GM19023 (cell line): ENCODE results near the gene BCR.

Source experiments
- ATAC-seq: cut with Tn5 transposase; IDR thresholded peaks from one replicate; pipeline ENCODE4 v1.9.1; 2021; ENCODE audit warnings: mild to moderate bottlenecking, moderate library complexity; ENCODE audit not compliant: unreplicated experiment

Gene BCR

DNA sequence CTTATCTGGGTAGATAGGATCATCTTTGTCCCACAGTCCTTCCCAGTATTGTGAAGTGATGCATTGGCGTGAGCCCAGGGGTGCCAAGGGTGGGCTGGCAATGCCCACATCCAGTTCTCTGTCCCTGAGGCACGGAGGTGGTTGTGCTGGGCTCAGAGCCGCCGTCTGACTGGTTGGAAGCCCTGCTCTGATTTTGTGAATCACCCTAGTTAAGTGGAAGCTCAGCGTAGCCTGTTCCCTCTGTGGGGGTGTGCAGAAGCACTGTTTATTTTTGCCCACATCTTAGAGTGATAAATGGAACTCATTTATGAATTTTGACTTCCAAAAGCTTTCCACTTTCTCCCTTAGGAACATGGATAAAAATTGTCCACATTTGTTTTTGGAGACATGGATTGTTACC lies 13.6 kb downstream of the BCR start:
- ATAC-seq: no peak

DNA sequence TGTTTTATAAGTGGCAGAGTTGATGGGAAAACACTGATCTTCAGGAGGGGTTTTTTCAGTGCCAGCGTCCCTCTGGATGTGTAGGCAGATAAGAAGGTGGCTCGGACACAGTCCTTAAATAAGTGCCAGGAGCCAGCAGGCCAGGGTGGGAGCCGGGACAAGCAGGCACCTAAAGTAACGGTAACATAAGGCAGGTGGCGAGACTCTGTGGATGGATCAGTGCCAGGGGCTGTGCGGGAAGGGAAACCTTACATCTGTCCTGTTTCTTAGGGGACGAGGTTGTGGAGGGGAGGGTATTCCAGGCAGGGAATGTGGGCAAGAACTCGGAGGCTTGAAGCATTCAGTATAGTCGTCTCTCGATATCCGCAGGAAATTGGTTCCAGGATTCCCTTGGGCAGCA lies 15.9 kb downstream of the BCR start:
- ATAC-seq: no peak

DNA sequence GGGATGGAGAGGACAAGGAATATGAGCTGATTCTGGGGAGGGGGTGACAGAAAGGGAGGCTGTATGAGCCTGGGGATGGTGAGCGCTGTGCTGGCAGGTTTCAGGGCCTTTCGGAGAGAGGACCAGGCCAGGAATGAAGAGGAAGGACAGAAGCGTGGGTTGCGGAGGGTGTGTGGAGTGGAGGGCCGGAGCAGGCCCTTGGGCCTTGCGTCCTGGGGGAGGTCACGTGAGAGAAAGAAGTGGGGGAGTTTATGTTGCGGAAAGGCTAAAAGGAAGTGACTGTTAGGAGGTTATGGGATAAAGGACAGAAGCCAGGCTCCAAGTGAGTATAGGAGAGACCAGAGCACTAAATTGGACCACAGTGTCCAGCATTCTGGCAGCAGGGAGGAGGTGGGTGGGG lies 17.5 kb downstream of the BCR start:
- ATAC-seq: no peak

DNA sequence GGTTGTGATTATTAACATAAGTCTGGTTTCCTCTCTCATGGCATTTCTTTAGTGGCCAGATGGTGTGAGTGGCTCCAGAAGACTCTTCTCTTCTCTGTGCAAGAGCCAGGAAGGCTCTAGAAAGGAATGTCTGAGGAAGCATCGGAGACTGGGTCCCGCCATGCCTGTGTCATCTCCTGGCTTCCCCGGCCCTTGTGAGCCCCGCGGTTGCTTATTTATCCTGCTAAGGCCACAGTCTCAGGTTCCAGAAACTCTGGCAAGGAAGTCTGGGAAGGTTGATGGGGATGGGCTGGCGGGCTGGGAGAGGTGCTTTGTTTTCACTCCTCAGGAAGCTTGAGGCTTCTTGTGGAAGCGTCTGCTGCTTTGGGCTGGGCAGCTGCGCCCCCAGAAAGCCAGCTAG lies 18.9 kb downstream of the BCR start:
- no peak for ATAC-seq

DNA sequence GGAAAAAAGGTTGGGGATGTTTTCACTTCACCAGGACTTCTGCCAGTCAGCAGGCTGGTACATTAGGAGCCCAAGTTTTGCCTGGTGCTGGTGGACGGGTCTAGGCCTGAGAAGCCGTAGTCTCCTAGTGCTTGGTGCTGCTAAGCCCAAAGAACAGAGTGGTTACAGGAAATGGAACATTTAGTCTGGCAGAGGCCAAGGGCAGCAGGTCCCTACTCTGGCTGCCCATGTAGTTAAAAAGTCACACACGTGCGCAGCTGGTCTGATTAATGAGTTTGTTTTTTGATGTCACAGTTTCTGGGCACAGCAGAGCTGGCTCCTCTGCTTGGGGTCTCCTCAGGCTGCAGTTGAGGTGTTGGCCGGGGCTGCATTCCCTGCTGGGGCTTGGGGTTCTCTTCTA lies 20.6 kb downstream of the BCR start:
- ATAC-seq: no peak

DNA sequence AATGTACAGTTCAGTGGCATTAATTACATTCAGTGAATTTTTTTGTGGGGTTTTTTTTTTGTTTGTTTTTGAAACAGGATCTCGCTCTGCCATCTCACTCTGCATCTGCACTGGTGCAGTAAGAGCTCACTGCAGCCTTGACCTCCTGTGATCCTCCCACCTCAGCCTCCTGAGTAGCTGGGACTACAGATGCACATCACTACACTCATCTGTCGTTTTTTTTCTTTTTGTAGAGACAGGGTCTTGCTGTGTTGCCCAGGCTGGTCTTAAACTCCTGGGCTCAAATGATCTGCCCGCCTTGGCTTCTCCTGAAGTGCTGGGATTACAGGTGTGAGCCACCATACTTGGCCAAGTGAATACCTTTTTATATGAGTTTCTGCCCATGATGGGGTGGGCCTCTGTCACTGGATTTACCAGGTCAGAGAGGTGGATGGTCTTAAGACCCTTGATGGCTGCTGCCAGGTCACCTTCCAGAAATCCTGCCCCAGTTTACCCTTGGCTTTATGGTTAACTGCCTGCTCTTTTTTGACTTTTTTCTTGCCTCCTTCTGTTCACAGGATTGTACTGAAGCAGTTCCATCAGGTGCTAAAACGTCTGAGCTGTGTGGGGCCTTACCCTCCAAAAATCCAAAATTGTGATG lies 22.6 kb downstream of the BCR start:
- no peak for ATAC-seq

DNA sequence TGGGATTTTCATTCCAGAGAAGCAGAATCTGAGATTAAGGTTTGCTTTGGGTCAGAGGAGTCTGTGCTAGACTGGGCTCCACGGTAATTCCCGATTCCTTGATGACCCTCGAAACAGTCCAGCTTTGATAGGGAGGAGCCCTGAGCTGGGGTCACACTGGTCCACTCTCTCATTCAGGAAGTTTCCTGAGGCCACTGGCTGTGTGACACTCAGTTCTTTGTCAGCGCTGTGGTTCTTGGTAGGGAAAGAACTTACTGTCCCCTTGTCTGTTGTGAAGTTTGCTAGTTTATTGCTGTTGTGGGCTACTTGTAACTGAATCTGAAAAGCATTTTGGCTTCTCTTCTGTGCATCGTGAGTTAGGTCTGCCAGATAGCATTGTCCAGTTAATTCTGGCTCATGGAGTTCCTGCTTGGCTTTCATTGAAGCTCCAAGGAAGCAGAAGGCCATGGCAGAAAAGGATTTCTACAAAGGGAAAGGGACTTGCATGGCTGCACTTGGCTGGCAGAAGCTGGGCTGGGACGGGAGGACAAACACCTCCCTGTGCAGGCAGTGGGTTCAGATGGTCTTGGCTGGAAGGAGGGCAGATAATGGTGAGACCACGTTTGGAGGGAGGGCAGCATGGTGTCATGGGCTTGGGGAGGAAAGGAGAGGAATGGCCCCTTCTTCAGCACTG lies 23.3 kb downstream of the BCR start:
- ATAC-seq: no peak

DNA sequence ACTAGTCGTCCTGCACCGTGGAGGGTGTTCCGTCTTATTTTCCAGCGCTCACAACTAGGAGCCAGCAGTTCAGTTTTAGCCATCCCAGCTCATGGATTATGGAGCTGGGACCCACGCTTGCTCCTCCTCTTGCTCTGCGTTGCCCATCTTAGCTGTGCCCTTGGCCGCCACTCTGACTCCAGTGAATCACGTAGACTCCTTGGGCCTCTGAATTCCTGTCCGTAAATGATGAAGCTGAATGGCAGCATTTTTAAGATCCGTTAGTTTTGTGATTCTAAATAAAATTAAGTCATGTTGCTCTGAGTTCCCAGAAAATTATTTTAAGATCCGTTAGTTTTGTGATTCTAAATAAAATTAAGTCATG lies 23.8 kb downstream of the BCR start:
- ATAC-seq: no peak

DNA sequence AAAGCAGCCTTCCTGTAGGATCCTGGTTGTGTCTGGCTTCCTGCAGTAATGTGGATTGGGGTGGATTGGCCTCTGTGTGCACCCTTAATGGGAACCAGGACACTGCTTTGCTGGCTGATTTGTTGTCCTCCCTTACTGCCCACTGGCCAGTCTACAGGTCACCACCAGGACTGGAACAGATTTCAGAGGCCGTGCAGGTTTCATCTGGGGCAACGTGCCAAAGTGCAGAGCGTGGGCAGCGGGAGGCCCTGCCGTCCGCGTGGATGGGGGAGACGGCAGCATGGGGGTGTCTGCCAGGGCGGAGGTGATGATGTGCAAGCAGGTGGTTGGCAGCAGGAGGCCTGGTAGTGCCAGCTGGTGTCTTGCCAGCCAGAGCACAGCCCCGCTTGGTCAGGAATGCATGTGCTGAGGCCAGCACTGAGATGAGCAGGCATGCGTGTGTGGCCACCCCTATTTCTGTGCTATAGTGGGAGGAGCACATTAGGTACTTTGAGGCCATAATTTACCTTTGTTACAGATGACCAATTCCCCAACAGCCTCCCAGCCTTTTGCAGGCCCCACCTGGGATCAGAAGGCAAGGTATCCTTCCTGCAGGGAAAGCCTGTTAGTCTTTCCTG lies 24.3 kb downstream of the BCR start:
- ATAC-seq: no peak

DNA sequence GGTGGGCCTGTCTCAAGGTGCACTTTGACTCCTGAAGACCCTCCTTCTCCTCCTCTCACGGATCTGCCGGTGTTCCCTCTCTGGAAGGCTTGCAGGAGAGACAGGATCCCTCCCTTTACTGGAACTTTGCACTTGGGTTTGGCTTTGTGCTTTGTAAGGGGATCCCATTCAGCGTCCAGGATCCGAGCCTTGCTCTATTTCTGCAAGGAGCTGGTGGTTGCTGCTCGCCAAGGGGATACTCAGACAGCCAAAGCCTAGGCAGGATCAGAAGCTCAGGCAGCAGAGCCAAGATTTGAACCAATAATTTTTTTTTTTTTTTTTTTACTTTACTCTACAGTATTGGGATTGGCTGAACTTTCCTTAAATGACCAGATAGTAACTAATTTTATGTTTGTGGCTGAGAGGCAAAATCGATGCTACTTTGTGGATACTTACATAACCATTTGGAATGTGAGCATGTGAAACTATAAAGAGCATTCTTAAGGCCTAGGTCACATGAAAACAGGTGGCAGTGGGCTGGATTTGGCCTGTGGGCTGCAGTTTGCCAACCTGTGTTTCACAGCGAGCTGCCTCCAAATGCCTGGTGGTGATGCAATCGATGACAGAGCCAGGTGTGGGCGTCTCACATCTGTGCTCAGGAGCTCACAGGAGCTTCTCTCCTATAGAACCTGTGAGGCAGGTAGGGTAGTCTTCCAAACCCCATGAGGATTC lies 25.2 kb downstream of the BCR start:
- ATAC-seq: no peak

DNA sequence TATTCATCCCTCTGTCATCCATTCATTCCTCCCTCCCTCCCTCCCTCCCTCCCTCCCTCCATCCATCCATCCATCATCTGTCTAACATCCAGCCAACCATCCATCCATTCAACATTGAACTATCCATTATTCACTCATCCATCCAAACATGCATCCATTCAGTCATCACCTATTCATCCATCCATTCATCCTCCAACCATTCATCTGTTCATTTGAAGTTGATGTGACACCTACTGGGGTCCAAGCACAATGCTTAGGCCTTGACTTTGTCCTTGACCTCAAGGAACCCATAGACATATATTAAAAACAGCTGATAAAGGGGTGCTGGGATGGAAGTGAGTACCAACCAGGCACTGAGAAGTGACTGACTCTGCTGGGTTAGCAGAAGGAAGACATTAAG lies 26.6 kb downstream of the BCR start:
- ATAC-seq: no peak

DNA sequence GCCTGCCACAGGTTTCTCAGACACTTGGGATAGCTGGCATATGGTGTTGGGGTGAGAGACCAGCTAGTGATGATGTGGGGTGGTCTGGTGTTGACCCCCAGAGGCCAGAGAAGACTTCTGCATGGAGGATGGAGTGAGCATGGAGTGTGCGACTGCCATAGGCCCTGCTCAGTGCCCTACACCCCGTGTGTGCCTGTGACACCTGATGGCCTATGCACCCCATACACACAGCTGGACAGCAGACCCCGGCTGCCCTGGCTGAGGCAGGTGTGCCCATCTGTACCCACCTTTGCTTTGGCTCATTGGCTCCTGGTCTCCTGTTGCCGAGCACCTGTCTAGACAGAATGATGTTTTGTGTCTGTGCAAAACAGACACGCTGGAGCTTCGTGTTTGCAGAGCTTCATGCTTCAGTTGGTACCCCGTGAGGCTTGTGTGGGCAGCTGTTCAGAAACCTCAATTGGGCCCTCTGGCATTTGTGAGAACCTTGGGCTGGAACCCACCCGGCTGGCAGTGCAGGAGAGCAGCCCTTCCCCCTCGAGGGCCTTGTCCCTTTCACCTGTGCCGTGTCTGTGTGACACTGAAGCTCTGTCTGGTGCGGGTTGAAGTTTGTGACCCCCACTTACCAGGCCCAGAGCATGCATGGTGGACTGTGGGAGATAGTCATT lies 27.6 kb downstream of the BCR start:
- no peak for ATAC-seq

DNA sequence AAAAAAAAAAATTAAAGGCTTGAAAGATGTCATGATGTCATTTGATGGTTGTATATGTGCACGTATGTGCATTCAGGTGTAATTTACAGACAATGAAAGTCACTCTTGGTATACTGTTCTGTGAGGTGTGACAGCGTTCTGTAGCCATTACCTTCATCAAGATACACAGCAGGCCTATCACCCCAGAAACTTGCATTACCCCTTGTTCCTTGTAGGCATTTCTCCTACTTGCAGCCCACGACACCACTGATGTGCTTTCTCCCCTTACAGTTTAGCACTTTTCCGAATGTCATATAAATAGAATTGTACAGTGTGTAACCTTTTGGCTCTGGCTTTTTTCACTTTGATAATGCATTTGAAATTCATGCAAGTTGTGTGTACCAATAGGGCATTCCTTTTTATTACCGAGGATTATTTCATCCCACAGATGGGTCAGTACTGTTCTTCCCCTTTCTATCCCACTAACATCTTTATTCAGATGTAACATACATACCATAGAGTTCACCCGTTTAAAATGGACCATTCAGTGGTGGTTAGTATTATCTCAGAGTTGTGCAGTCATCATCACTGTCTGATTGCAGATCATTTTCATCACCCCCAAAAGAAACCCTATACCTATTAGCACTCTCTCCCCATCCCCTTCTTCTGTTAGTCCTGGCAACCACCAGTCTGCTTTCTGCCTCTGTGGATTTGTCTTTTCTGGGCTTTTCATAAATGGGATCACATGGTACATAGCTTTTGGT lies 30.3 kb downstream of the BCR start:
- no peak for ATAC-seq

DNA sequence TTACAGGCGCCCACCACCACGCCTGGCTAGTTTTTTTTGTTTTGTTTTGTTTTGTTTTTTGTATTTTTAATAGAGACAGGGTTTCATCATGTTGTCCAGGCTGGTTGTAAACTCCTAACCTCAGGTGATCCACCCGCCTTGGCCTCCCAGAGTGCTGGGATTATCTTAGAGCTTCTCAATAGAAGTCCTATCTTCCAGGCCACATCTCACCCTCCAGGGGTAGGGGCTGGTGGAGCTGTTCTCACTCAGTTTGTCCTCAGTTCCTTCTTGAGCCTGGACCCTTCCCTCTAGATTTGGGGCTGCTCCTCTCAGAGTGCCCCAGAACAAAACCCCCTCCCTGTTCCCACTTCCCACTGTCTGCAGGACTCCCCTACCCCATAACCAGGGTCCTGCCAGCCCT lies 31.3 kb downstream of the BCR start:
- ATAC-seq: no peak

DNA sequence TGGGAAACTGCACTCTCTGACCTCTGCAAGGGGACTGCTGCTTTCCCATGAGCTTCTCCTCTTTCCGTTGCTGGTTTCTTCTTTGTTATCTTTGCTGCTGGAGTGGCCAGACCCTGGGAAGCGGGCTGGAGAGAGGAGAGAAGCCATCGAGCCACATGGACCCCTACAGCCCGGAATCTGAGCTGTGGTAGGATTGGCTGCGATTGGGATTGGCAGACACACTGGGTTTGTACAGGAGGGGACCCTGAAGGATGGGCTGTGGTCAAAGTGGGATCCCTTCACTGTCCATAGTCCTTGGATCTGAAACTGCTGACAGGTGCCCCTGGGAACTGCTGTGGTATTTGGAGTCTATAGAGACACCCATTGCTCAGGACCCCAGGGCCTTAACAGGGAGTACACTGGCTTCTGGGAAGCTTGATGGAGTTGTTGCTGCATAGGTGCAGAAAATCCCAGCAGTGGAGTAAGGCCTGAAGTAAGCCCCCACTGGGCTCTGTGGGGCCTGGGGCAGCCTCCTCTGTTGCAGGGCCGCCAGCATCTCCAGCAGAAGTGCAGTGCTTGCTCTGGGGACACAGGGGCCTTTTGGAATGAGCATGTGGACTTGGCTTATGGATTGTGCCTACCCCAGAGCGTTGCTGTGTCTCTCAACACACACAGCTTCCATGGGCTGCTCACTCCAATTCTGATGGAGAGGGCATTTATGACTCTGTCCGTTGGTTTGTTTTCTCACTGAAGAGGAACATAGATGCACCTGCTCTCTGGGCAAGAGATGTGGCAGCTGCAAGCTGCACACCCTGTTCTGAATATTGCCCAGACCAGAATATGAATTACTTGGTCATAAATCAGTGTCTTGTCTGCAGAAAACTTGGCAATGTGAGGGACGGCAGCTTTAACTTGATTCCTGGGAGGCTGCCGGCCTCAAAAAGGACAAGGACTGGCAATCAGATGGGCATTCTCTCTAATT lies 32.0 kb downstream of the BCR start:
- no peak for ATAC-seq

DNA sequence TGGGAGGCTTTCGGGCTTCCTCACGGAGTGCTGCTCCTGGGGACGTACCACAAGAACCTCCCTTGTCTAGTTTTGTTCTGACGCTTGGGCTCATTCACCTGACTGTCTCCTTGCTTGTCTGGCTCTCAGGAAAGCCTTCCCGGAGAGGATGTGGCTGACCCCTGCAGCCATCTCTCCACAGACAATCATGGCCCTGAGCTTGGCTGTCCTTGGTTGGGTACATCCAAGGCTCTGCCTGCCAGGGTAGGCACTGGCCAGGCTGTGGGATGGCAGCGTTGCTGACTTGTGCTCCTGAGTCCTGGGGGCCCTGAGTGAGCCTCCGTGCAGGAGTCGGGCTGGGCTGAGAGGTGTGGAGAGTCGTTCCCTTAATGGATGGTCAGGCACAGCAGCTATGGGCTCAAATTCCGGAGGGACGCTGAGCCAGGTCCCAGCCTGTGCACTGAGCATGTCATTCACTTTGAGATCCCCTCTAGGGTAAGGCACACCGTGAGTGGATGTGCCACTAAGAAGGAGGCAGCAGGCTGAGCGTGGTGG lies 32.8 kb downstream of the BCR start:
- ATAC-seq: no peak

DNA sequence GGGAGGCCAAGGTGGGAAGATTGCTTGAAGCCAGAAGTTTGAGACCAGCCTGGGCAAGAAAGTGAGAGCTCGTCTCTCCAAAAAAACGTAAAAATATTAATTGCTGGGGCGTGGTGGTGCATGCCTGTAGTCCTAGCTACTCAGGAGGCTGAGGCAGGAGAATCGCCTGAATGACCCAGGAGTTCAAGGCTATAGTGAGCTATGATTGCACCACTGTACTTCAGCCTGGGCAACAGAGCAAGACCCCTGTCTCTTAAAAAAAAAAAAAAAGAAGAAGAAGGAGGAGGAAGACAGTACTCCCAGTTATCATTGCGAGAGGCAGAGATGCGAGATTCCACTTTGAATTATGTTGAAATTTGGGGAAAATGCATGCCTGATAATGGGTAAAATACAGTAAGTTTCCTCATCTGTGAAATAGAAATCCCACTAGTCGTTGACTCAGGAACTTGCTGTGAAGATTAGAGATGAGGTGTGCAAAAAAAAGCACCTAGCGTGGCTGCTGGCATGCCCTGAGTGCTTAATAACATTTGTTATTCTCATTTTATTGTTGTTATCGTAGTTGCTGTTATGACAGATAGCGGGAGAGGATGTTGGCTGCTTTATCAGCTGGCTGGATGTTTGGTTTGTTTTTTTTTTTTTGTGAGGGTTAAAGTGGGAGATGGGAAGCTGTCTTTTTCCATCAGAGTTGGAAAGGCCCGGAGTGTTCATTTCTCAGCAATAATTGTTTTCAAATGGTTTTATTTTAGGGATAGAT lies 33.4 kb downstream of the BCR start:
- ATAC-seq: no peak

DNA sequence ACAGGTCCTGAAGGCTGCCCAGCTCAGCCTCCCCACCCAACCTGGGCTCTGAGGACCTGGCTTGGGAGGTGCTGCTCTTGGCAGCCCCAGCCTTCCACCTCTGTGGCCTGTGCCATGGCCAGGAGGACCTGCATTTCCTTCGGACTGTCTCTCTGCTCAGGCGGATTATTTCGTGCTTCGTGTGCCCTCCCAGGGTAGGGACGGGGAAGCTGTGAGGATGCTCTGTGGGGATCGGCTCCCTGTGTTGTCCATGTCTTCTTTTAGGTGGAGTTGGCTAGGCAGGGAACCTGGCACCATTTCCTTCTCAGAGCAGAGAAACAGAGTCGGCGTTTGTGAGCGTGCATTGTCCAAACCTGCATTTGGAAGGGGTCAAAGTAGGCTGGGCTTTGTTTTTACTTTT lies 34.1 kb downstream of the BCR start:
- no peak for ATAC-seq
